H1 (cell line): Measurements from ENCODE around the gene ITPR1. TPM values are rescaled to one million over a fixed set of nuclear protein-coding genes. Genes with fewer than 3 reads are reported as not detected.

Source experiments
- CTCF ChIA-PET: fragments of 300-600 bp; sonication (Branson Sonifier 250); formaldehyde crosslinking; loops from one replicate; lab custom pipeline; 2021; ENCODE audit not compliant: partially characterized antibody; lab: Charles Lee
- POLR2A ChIA-PET: fragments of 300-600 bp; sonication (Branson Sonifier 250); formaldehyde crosslinking; loops from one replicate; lab custom pipeline; 2021; ENCODE audit warnings: inconsistent platforms; ENCODE audit not compliant: partially characterized antibody; lab: Charles Lee
- DNase-seq, 2 experiments: peaks; one replicate each; pipeline versions ENCODE4 v3.0.0 to v3.0.0-alpha.2; 2010 to 2022; ENCODE audit warnings: low spot score in 2 of 2, low read depth in 1 of 2, mixed read lengths in 1 of 2
- FAIRE-seq: peaks from 2 replicates; lab custom pipeline; 2011; peaks lifted over from hg19 to GRCh38; lab: Jason Lieb, UNC
- H2AFZ ChIP-seq: 2 replicates; pipeline ENCODE4 v1.8.1; 2012; ENCODE audit warnings: low read length, inconsistent platforms
- H2AK5ac ChIP-seq: 2 replicates; pipeline ENCODE4 v1.6.1; 2013; ENCODE audit warnings: low read depth, low read length
- H2BK120ac ChIP-seq: replicated peaks from 2 replicates; pipeline ENCODE3; 2013; ENCODE audit warnings: low read depth, low read length, inconsistent platforms
- H2BK12ac ChIP-seq: 2 replicates; pipeline ENCODE4 v1.6.1; 2013; ENCODE audit warnings: low read depth, low read length
- H2BK15ac ChIP-seq: 2 replicates; pipeline ENCODE4 v1.6.1; 2013; ENCODE audit warnings: low read length
- H2BK20ac ChIP-seq: 2 replicates; pipeline ENCODE4 v1.6.1; 2013; ENCODE audit warnings: low read length
- H2BK5ac ChIP-seq: 2 replicates; pipeline ENCODE4 v1.6.1; 2013; ENCODE audit warnings: low read depth, low read length
- H3K14ac ChIP-seq: 2 replicates; pipeline ENCODE4 v1.6.1; 2013; ENCODE audit warnings: inconsistent platforms; ENCODE audit not compliant: insufficient read length
- H3K18ac ChIP-seq: 2 replicates; pipeline ENCODE4 v1.6.1; 2013; ENCODE audit warnings: low read length; ENCODE audit errors: extremely low read depth
- H3K23ac ChIP-seq: 2 replicates; pipeline ENCODE4 v1.6.1; 2013; ENCODE audit warnings: inconsistent platforms; ENCODE audit not compliant: insufficient read length
- H3K23me2 ChIP-seq: 2 replicates; pipeline ENCODE4 v1.6.1; 2013; ENCODE audit warnings: low read depth, low read length
- H3K27ac ChIP-seq: 2 replicates; pipeline ENCODE4 v1.6.1; 2011; ENCODE audit warnings: low read depth, low read length, inconsistent platforms
- H3K27me3 ChIP-seq, 4 experiments: replicated peaks in 1 of 4; 1 replicate in 1 of 4; 2 replicates in 3 of 4; pipeline versions ENCODE4 v1.6.1 to v1.8.1; 2011 to 2013; ENCODE audit warnings: low read length in 3 of 4, mild to moderate bottlenecking in 3 of 4, inconsistent platforms in 2 of 4, mixed read lengths in 2 of 4, moderate library complexity in 1 of 4; ENCODE audit not compliant: control insufficient read depth in 3 of 4, insufficient read depth in 3 of 4; ENCODE audit errors: extremely low read depth in 1 of 4
- H3K36me3 ChIP-seq, 4 experiments: 2 replicates each; pipeline versions ENCODE4 v1.6.1 to v1.8.1; 2011 to 2013; ENCODE audit warnings: mild to moderate bottlenecking in 4 of 4, low read length in 3 of 4, moderate library complexity in 2 of 4, control low read depth in 1 of 4, inconsistent platforms in 1 of 4; ENCODE audit not compliant: insufficient read depth in 4 of 4, control insufficient read depth in 2 of 4
- H3K4ac ChIP-seq: replicated peaks from 2 replicates; pipeline ENCODE3; 2013; ENCODE audit warnings: low read length, low read depth, mixed read lengths, inconsistent platforms; ENCODE audit not compliant: insufficient read length
- H3K4me1 ChIP-seq, 4 experiments: replicated peaks in 1 of 4; 1 replicate in 1 of 4; 2 replicates in 3 of 4; pipeline versions ENCODE4 v1.6.1 to v1.8.1; 2011 to 2013; ENCODE audit warnings: low read length in 3 of 4, inconsistent platforms in 2 of 4, mixed read lengths in 1 of 4; ENCODE audit not compliant: insufficient read depth in 4 of 4, control insufficient read depth in 3 of 4
- H3K4me2 ChIP-seq, 2 experiments: 2 replicates each; pipeline versions ENCODE4 v1.6.1 to v1.8.1; 2011 to 2013; ENCODE audit warnings: low read depth in 2 of 2, low read length in 2 of 2, control low read depth in 1 of 2, inconsistent platforms in 1 of 2, mild to moderate bottlenecking in 1 of 2; ENCODE audit not compliant: insufficient read depth in 1 of 2
- H3K4me3 ChIP-seq, 4 experiments: fragments of 200-600, 300-600 bp in 1 of 4; sonication (generic), shearing (Covaris generic), sonication (Bioruptor Twin) in 1 of 4; 2 replicates each; pipeline versions ENCODE4 v1.5.1 to v1.8.1; 2011 to 2016; ENCODE audit warnings: low read length in 4 of 4, low read depth in 3 of 4, control low read depth in 2 of 4, inconsistent platforms in 2 of 4, mild to moderate bottlenecking in 2 of 4, mixed read lengths in 1 of 4, moderate library complexity in 1 of 4; ENCODE audit not compliant: insufficient read depth in 2 of 4; ENCODE audit errors: extremely low read depth in 1 of 4
- H3K56ac ChIP-seq: replicated peaks from 2 replicates; pipeline ENCODE3; 2013; ENCODE audit warnings: low read depth, mild to moderate bottlenecking, mixed read lengths, low read length, inconsistent platforms; ENCODE audit not compliant: insufficient read length
- H3K79me1 ChIP-seq: 2 replicates; pipeline ENCODE4 v1.6.1; 2013; ENCODE audit warnings: low read depth, low read length, control low read depth
- H3K79me2 ChIP-seq, 2 experiments: 2 replicates each; pipeline versions ENCODE4 v1.6.1 to v1.8.1; 2012 to 2013; ENCODE audit warnings: low read length in 2 of 2, mild to moderate bottlenecking in 2 of 2, inconsistent platforms in 1 of 2; ENCODE audit not compliant: insufficient read depth in 2 of 2, control insufficient read depth in 1 of 2
- H3K9ac ChIP-seq, 4 experiments: replicated peaks in 1 of 4; 1 replicate in 1 of 4; 2 replicates in 3 of 4; pipeline versions ENCODE4 v1.6.1 to v1.8.1; 2011 to 2013; ENCODE audit warnings: low read depth in 3 of 4, low read length in 3 of 4, control low read depth in 2 of 4, mild to moderate bottlenecking in 2 of 4, moderate library complexity in 2 of 4, inconsistent platforms in 1 of 4; ENCODE audit errors: extremely low read depth in 1 of 4
- H3K9me3 ChIP-seq, 2 experiments: 2 replicates each; pipeline versions ENCODE4 v1.6.1 to v1.8.1; 2012 to 2013; ENCODE audit warnings: mild to moderate bottlenecking in 2 of 2, moderate library complexity in 2 of 2, control low read depth in 1 of 2, inconsistent platforms in 1 of 2, low read depth in 1 of 2, low read length in 1 of 2, mixed read lengths in 1 of 2; ENCODE audit not compliant: insufficient read depth in 2 of 2
- H4K20me1 ChIP-seq, 2 experiments: replicated peaks in 1 of 2; 2 replicates each; pipeline versions ENCODE3 to v1.8.1; 2011 to 2013; ENCODE audit warnings: inconsistent platforms in 2 of 2, low read length in 2 of 2, mild to moderate bottlenecking in 1 of 2; ENCODE audit not compliant: insufficient read depth in 2 of 2, control insufficient read depth in 1 of 2
- H4K5ac ChIP-seq: 2 replicates; pipeline ENCODE4 v1.6.1; 2013; ENCODE audit warnings: low read length, low read depth, mixed read lengths, inconsistent platforms; ENCODE audit not compliant: insufficient read length
- H4K8ac ChIP-seq: 2 replicates; pipeline ENCODE4 v1.8.0; 2013; ENCODE audit warnings: mild to moderate bottlenecking, moderate library complexity, low read length, inconsistent platforms; ENCODE audit not compliant: insufficient read depth; ENCODE audit errors: extremely low read depth
- H4K91ac ChIP-seq: replicated peaks from 2 replicates; pipeline ENCODE3; 2013; ENCODE audit warnings: low read length, mixed read lengths, inconsistent platforms; ENCODE audit not compliant: insufficient read length
- CBX8 ChIP-seq: fragments of 300-800, 300-1000 bp; sonication (generic); IDR thresholded peaks from 2 replicates; pipeline ENCODE4 v1.7.1; 2016; ENCODE audit warnings: low read depth, low read length, borderline replicate concordance
- CTCF ChIP-seq, 3 experiments: IDR thresholded peaks; 1 replicate in 2 of 3; 2 replicates in 1 of 3; pipeline versions ENCODE4 v1.5.1 to v1.6.1; 2011; ENCODE audit warnings: low read length in 3 of 3, mild to moderate bottlenecking in 3 of 3, inconsistent platforms in 2 of 3, low read depth in 1 of 3, moderate library complexity in 1 of 3; ENCODE audit not compliant: insufficient read depth in 1 of 3; ENCODE audit errors: control extremely low read depth in 1 of 3
- MAFK ChIP-seq: IDR thresholded peaks from 2 replicates; pipeline ENCODE4 v1.6.1; 2012; ENCODE audit warnings: low read depth, mild to moderate bottlenecking, improper control_type of control experiment, low read length
- MAX ChIP-seq: IDR thresholded peaks from 2 replicates; pipeline ENCODE4 v1.6.1; 2012; ENCODE audit warnings: inconsistent platforms
- POLR2A ChIP-seq, 2 experiments: IDR thresholded peaks; 1 replicate in 1 of 2; 2 replicates in 1 of 2; pipeline ENCODE4 v1.6.1; 2011; ENCODE audit warnings: low read depth in 2 of 2, low read length in 2 of 2, mild to moderate bottlenecking in 2 of 2; ENCODE audit errors: control extremely low read depth in 1 of 2
- POU5F1 ChIP-seq: IDR thresholded peaks from 2 replicates; pipeline ENCODE4 v1.6.1; 2011; ENCODE audit warnings: low read depth, mild to moderate bottlenecking, low read length, moderate library complexity
- RFX5 ChIP-seq: IDR thresholded peaks from 2 replicates; pipeline ENCODE4 v1.6.1; 2011; ENCODE audit warnings: low read depth, low read length, improper control_type of control experiment, borderline replicate concordance
- SAP30 ChIP-seq: fragments of 300-600 bp; sonication (generic); IDR thresholded peaks from 2 replicates; pipeline ENCODE4 v1.7.1; 2012; ENCODE audit warnings: low read length, moderate library complexity, mild to moderate bottlenecking, inconsistent platforms; ENCODE audit not compliant: insufficient read depth, insufficient replicate concordance
- SP1 ChIP-seq: IDR thresholded peaks from 2 replicates; pipeline ENCODE4 v1.6.1; 2011; ENCODE audit warnings: low read depth, low read length
- SRF ChIP-seq: IDR thresholded peaks from 2 replicates; pipeline ENCODE4 v1.6.1; 2011; ENCODE audit warnings: mild to moderate bottlenecking, low read depth, low read length, moderate library complexity
- TAF7 ChIP-seq: optimal IDR thresholded peaks from 2 replicates; pipeline ENCODE3; 2011; ENCODE audit warnings: low read depth, mild to moderate bottlenecking, inconsistent platforms, low read length, moderate library complexity, borderline replicate concordance
- TCF12 ChIP-seq: IDR thresholded peaks from 2 replicates; pipeline ENCODE4 v1.6.1; 2011; ENCODE audit warnings: low read depth, mild to moderate bottlenecking, low read length
- TEAD4 ChIP-seq: IDR thresholded peaks from 2 replicates; pipeline ENCODE4 v1.6.1; 2012; ENCODE audit warnings: low read depth, low read length, inconsistent platforms, mixed read lengths
- WGBS, 2 experiments: shearing (Covaris generic) in 1 of 2; methylation state at CpG; one replicate each; pipeline versions ENCODE4 v1.1.6 to v1.1.7; 2013 to 2015; ENCODE audit warnings: low lambda C conversion rate in 2 of 2, mixed read lengths in 2 of 2, inconsistent platforms in 1 of 2, low coverage in 1 of 2, missing lambda C conversion rate in 1 of 2; ENCODE audit not compliant: insufficient replicate concordance in 2 of 2, insufficient coverage in 1 of 2, insufficient read length in 1 of 2; ENCODE audit errors: extremely low coverage in 1 of 2, missing lambda C conversion rate in 1 of 2; 5-methylcytosine and 5-hydroxymethylcytosine counted together
- polyA plus RNA-seq, 7 experiments: library from polyadenylated mRNA; depleted of rRNA in 3 of 7; stranded (reverse) in 5 of 7; unstranded in 2 of 7; fragments of >200 nt in 5 of 7; fragments of 200-250 nt in 2 of 7; gene quantifications; 1 replicate in 5 of 7; 2 replicates in 1 of 7; 4 replicates in 1 of 7; pipeline versions ENCODE4 v1.2.1 to v1.2.3, GENCODE V29; 2011 to 2013; ENCODE audit warnings: missing spikeins in 2 of 7, mixed read lengths in 2 of 7
- total RNA-seq: library from RNA; stranded (reverse); fragmentation: NEBNext Ultra II Directional; extraction: Animal tissue kit (Norgen Biotek cat#: 25700); gene quantifications from 2 replicates; pipeline ENCODE4 v1.2.1, GENCODE V29; 2021

The ITPR1 gene
- total and polyA plus RNA-seq, 2 of the 8 experiments (the other 6 are each of a cell fraction or from before 2014, with no cell fraction given): 2.5 to 16.3 TPM

GRCh38 chr3:4741106-4741403, 247.9 kb downstream of the ITPR1 start:
- Histone ChIP-seq H2AK5ac (no peak overlapping the region), H2AFZ (no peak overlapping the region), H4K91ac (no peak overlapping the region), H2BK15ac (no peak overlapping the region), H3K23me2 (no peaks in the 10 kb centered on the region), H3K9me3 (no peaks in the 10 kb centered on the region), H3K36me3 (no peaks in the 10 kb centered on the region), H3K79me2 (no peaks in the 10 kb centered on the region), H3K27me3 (no peaks in the 10 kb centered on the region), H3K4ac (no peak overlapping the region), H3K4me3 (no peak overlapping the region), H2BK12ac (no peak overlapping the region), H2BK120ac (no peak overlapping the region), H4K20me1 (no peaks in the 10 kb centered on the region), H3K18ac (no peak overlapping the region), H4K8ac (no peak overlapping the region), H2BK20ac (no peak overlapping the region), H3K23ac (no peak overlapping the region), H2BK5ac (no peak overlapping the region), H3K9ac (no peak overlapping the region), H3K79me1 (no peaks in the 10 kb centered on the region), H3K14ac (no peak overlapping the region), H3K27ac (no peak overlapping the region), H4K5ac (no peak overlapping the region), H3K4me2 (no peak overlapping the region), H3K4me1 (no peaks in the 10 kb centered on the region), H3K56ac (no peak overlapping the region)
- 88% methylated on average over 3 of the region's 3 CpGs; no CpG with 5 or more reads in 1 of the 2 experiments for WGBS, 2 experiments
- DNase-seq: no peak
- no peak for FAIRE-seq
- ChIA-PET CTCF (interaction anchor here (3.1 kb wide), 1 partner anchor 20 kb away, joined by 10 read pairs; no protein-coding TSS in a partner anchor), POLR2A (no interaction called here)
- no peak for TF ChIP-seq CBX8
- no peak for TF ChIP-seq RFX5
- no peak for TF ChIP-seq SP1
- TF ChIP-seq TEAD4: no peak
- TF ChIP-seq SRF: no peak
- no peak for TF ChIP-seq TAF7
- TF ChIP-seq MAFK: no peak
- TF ChIP-seq POLR2A (IDR thresholded peaks at IDR 0.05; ENCODE audit: control extremely low read depth in 1 of 2, low read depth in 2 of 2, low read length in 2 of 2): no peak
- no peak for TF ChIP-seq SAP30
- no peak for TF ChIP-seq MAX
- TF ChIP-seq POU5F1: no peak
- no peak for TF ChIP-seq CTCF (IDR thresholded peaks at IDR 0.05; ENCODE audit: control extremely low read depth in 1 of 3, insufficient read depth in 1 of 3, low read depth in 1 of 3, low read length in 3 of 3)
- TF ChIP-seq TCF12: no peak
